ENCODE data around the gene ATP6V1C2. TPM values are rescaled to one million over a fixed set of nuclear protein-coding genes. Genes with fewer than 3 reads are reported as not detected.
A peak's percentile ranks its signal among the peaks of the same experiment; 100 is the strongest.

The ATP6V1C2 gene
- polyA plus RNA-seq, 1 donor = 11.6 TPM

GRCh38 chr2:10784719-10785118, 63.3 kb downstream of the ATP6V1C2 start:
- peaks cover 91% of the 10 kb centered on the region for H3K36me3 ChIP-seq (ENCODE audit: control insufficient read depth, insufficient read depth, low read length)
- H3K4me3 ChIP-seq (ENCODE audit: low read length) = no peak overlapping the region
- H3K9me3 ChIP-seq (ENCODE audit: control insufficient read depth, low read depth, low read length) = no peaks in the 10 kb centered on the region
- H3K27ac ChIP-seq (ENCODE audit: low read length) = no peak overlapping the region
- no peaks in the 10 kb centered on the region for H3K27me3 ChIP-seq (ENCODE audit: control insufficient read depth, insufficient read depth, low read length)
- no peak for DNase-seq
- H3K4me1 ChIP-seq (ENCODE audit: control insufficient read depth, insufficient read depth, low read length) = peaks cover 5% of the 10 kb centered on the region
- no CpG with 5 or more reads among the region's 9 CpGs for WGBS (ENCODE audit: insufficient coverage, low lambda C conversion rate)

- H3K36me3 ChIP-seq (ENCODE audit: control insufficient read depth, insufficient read depth, low read length) = peaks cover 91% of the 10 kb centered on the region
These were observed 63.8 kb downstream of the ATP6V1C2 start for GRCh38 chr2:10785260-10785659.

GRCh38 chr2:10786240-10786982, 65.0 kb downstream of the ATP6V1C2 start:
- Histone ChIP-seq H3K27ac (ENCODE audit: low read length) (no peak overlapping the region), H3K4me1 (ENCODE audit: control insufficient read depth, insufficient read depth, low read length) (peaks cover 5% of the 10 kb centered on the region), H3K36me3 (ENCODE audit: control insufficient read depth, insufficient read depth, low read length) (peaks cover 92% of the 10 kb centered on the region), H3K4me3 (ENCODE audit: low read length) (no peak overlapping the region), H3K27me3 (ENCODE audit: control insufficient read depth, insufficient read depth, low read length) (no peaks in the 10 kb centered on the region), H3K9me3 (ENCODE audit: control insufficient read depth, low read depth, low read length) (no peaks in the 10 kb centered on the region)
- WGBS (ENCODE audit: insufficient coverage, low lambda C conversion rate) = 100% methylated on average over 1 of the region's 12 CpGs
- no peak for DNase-seq

More at GRCh38 chr2:10785260-10785659, 63.8 kb downstream of the ATP6V1C2 start:
- Histone ChIP-seq H3K27me3 (ENCODE audit: control insufficient read depth, insufficient read depth, low read length) (no peaks in the 10 kb centered on the region), H3K27ac (ENCODE audit: low read length) (no peak overlapping the region), H3K9me3 (ENCODE audit: control insufficient read depth, low read depth, low read length) (no peaks in the 10 kb centered on the region), H3K4me3 (ENCODE audit: low read length) (no peak overlapping the region), H3K4me1 (ENCODE audit: control insufficient read depth, insufficient read depth, low read length) (peaks cover 5% of the 10 kb centered on the region)
- no CpG with 5 or more reads among the region's 5 CpGs for WGBS (ENCODE audit: insufficient coverage, low lambda C conversion rate)
- DNase-seq = no peak

GRCh38 chr2:10787176-10787968, 65.9 kb downstream of the ATP6V1C2 start:
- no peak overlapping the region for H3K4me3 ChIP-seq (ENCODE audit: low read length)
- peaks cover 5% of the 10 kb centered on the region for H3K4me1 ChIP-seq (ENCODE audit: control insufficient read depth, insufficient read depth, low read length)
- peaks cover 91% of the 10 kb centered on the region for H3K36me3 ChIP-seq (ENCODE audit: control insufficient read depth, insufficient read depth, low read length)
- no peak for DNase-seq
- no peaks in the 10 kb centered on the region for H3K9me3 ChIP-seq (ENCODE audit: control insufficient read depth, low read depth, low read length)
- WGBS (ENCODE audit: insufficient coverage, low lambda C conversion rate) = 100% methylated on average over 3 of the region's 20 CpGs
- H3K27me3 ChIP-seq (ENCODE audit: control insufficient read depth, insufficient read depth, low read length) = no peaks in the 10 kb centered on the region
- no peak overlapping the region for H3K27ac ChIP-seq (ENCODE audit: low read length)

- Histone ChIP-seq H3K4me3 (ENCODE audit: low read length) (no peak overlapping the region), H3K27ac (ENCODE audit: low read length) (peak overlapping the region; percentile 30), H3K27me3 (ENCODE audit: control insufficient read depth, insufficient read depth, low read length) (no peaks in the 10 kb centered on the region), H3K4me1 (ENCODE audit: control insufficient read depth, insufficient read depth, low read length) (peaks cover 5% of the 10 kb centered on the region), H3K9me3 (ENCODE audit: control insufficient read depth, low read depth, low read length) (no peaks in the 10 kb centered on the region), H3K36me3 (ENCODE audit: control insufficient read depth, insufficient read depth, low read length) (peaks cover 94% of the 10 kb centered on the region)
- WGBS (ENCODE audit: insufficient coverage, low lambda C conversion rate) = no CpG with 5 or more reads among the region's 8 CpGs
- peak; percentile 46 to 83 for DNase-seq
These were observed 67.4 kb downstream of the ATP6V1C2 start for GRCh38 chr2:10788855-10789254.

- Histone ChIP-seq H3K4me1 (ENCODE audit: control insufficient read depth, insufficient read depth, low read length) (peaks cover 5% of the 10 kb centered on the region), H3K27me3 (ENCODE audit: control insufficient read depth, insufficient read depth, low read length) (no peaks in the 10 kb centered on the region), H3K36me3 (ENCODE audit: control insufficient read depth, insufficient read depth, low read length) (peaks cover 90% of the 10 kb centered on the region), H3K4me3 (ENCODE audit: low read length) (no peak overlapping the region), H3K9me3 (ENCODE audit: control insufficient read depth, low read depth, low read length) (no peaks in the 10 kb centered on the region), H3K27ac (ENCODE audit: low read length) (no peak overlapping the region)
- 90% methylated on average over 2 of the region's 6 CpGs for WGBS (ENCODE audit: insufficient coverage, low lambda C conversion rate)
- peak in 1 of 2 donors; percentile 37 for DNase-seq
These were observed 69.0 kb downstream of the ATP6V1C2 start for GRCh38 chr2:10790228-10790973.

GRCh38 chr2:10792001-10792634, 70.7 kb downstream of the ATP6V1C2 start:
- Histone ChIP-seq H3K27me3 (ENCODE audit: control insufficient read depth, insufficient read depth, low read length) (no peaks in the 10 kb centered on the region), H3K9me3 (ENCODE audit: control insufficient read depth, low read depth, low read length) (no peaks in the 10 kb centered on the region), H3K27ac (ENCODE audit: low read length) (no peak overlapping the region), H3K4me1 (ENCODE audit: control insufficient read depth, insufficient read depth, low read length) (peaks cover 5% of the 10 kb centered on the region), H3K4me3 (ENCODE audit: low read length) (no peak overlapping the region), H3K36me3 (ENCODE audit: control insufficient read depth, insufficient read depth, low read length) (peaks cover 87% of the 10 kb centered on the region)
- DNase-seq = no peak
- WGBS (ENCODE audit: insufficient coverage, low lambda C conversion rate) = 100% methylated on average over 1 of the region's 2 CpGs

- no peak overlapping the region for H3K4me3 ChIP-seq (ENCODE audit: low read length)
- no peaks in the 10 kb centered on the region for H3K9me3 ChIP-seq (ENCODE audit: control insufficient read depth, low read depth, low read length)
- 100% methylated on average over 3 of the region's 17 CpGs for whole genome bisulfite sequencing (ENCODE audit: insufficient coverage, low lambda C conversion rate)
- H3K36me3 ChIP-seq (ENCODE audit: control insufficient read depth, insufficient read depth, low read length) = peaks cover 86% of the 10 kb centered on the region
- no peak overlapping the region for H3K27ac ChIP-seq (ENCODE audit: low read length)
- no peak for DNase-seq
- peaks cover 5% of the 10 kb centered on the region for H3K4me1 ChIP-seq (ENCODE audit: control insufficient read depth, insufficient read depth, low read length)
- H3K27me3 ChIP-seq (ENCODE audit: control insufficient read depth, insufficient read depth, low read length) = no peaks in the 10 kb centered on the region
These were observed 71.4 kb downstream of the ATP6V1C2 start for GRCh38 chr2:10792660-10793400.

GRCh38 chr2:10793816-10794215, 72.4 kb downstream of the ATP6V1C2 start:
- no peaks in the 10 kb centered on the region for H3K27me3 ChIP-seq (ENCODE audit: control insufficient read depth, insufficient read depth, low read length)
- no peak overlapping the region for H3K27ac ChIP-seq (ENCODE audit: low read length)
- H3K4me1 ChIP-seq (ENCODE audit: control insufficient read depth, insufficient read depth, low read length) = peaks cover under 1% of the 10 kb centered on the region
- H3K4me3 ChIP-seq (ENCODE audit: low read length) = no peak overlapping the region
- peaks cover 80% of the 10 kb centered on the region for H3K36me3 ChIP-seq (ENCODE audit: control insufficient read depth, insufficient read depth, low read length)
- DNase-seq = no peak
- no CpG with 5 or more reads among the region's 1 CpG for WGBS (ENCODE audit: insufficient coverage, low lambda C conversion rate)
- H3K9me3 ChIP-seq (ENCODE audit: control insufficient read depth, low read depth, low read length) = no peaks in the 10 kb centered on the region

All from large intestine (tissue), 3 donors.